ENCODE results near the gene GNPTAB. TPM values are rescaled to one million over a fixed set of nuclear protein-coding genes. Genes with fewer than 3 reads are reported as not detected.
"Not testable (repeated sequence)": the region's sequence is repeated elsewhere in the genome, so short reads cannot be mapped to it uniquely, and the experiment has no call there.

GNPTAB gene
- total RNA-seq, 2 donors from 2014 or later = 27.8 to 30.5 TPM

DNA sequence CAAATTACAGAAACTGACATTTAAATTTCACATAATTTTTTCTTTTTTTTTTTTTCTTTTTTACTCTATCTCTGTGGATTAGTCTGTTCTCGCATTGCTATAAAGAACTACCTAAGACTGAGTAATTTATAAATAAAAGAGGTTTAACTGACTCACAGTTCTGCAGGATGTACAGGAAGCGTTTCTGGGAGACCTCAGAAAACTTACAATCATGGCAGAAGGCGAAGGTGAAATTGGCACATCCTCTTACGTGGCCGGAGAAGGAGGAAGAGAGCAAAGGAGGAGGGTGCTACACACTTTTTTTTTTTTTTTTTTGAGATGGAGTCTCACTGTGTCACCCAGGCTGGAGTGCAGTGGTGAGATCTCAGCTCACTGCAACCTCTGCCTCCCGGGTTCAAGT lies 19.4 kb downstream of the GNPTAB start:
- H3K9me3 Mint-ChIP-seq; H3K4me3 Mint-ChIP-seq; H3K4me3 ChIP-seq (ENCODE audit: low read length); DNase-seq; H3K27ac ChIP-seq (ENCODE audit: low read depth, low read length); H3K27ac Mint-ChIP-seq; H3K4me1 Mint-ChIP-seq; H3K27me3 ChIP-seq (ENCODE audit: control insufficient read depth, insufficient read depth, low read length, poor library complexity, severe bottlenecking); H3K9me3 ChIP-seq (ENCODE audit: control insufficient read depth, low read length); H3K9ac ChIP-seq (ENCODE audit: extremely low read depth, low read length, poor library complexity, severe bottlenecking); H3K36me3 Mint-ChIP-seq (ENCODE audit: low read depth); H3K36me3 ChIP-seq (ENCODE audit: control insufficient read depth, insufficient read depth, low read length); H3K4me1 ChIP-seq (ENCODE audit: control insufficient read depth, insufficient read depth, low read length); H3K27me3 Mint-ChIP-seq (ENCODE audit: insufficient read depth): not testable (repeated sequence)
- 80 to 83% methylated on average over 1 to 6 of the region's 6 CpGs for WGBS, 2 experiments (ENCODE audit: insufficient coverage in 1 of 2, insufficient read length in 1 of 2)

DNA sequence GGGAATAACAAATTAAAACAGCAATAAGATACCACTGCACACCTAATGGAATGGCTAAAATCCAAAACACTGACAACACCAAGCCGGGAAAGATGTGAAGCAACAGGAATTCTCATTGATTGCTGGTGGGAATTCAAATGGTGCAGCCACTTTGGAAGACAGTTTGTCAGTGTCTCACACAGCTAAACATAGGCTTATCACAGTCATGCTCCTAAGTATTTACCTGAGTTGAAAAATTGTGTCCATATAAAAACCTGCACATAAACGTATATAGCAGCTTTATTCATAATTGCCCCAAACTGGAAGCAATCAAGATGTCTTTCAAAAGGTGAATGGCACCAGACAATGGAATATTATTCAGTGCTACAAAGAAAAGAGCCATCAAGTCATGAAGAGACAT lies 21.6 kb downstream of the GNPTAB start:
- TF ChIP-seq, protein P1, sequence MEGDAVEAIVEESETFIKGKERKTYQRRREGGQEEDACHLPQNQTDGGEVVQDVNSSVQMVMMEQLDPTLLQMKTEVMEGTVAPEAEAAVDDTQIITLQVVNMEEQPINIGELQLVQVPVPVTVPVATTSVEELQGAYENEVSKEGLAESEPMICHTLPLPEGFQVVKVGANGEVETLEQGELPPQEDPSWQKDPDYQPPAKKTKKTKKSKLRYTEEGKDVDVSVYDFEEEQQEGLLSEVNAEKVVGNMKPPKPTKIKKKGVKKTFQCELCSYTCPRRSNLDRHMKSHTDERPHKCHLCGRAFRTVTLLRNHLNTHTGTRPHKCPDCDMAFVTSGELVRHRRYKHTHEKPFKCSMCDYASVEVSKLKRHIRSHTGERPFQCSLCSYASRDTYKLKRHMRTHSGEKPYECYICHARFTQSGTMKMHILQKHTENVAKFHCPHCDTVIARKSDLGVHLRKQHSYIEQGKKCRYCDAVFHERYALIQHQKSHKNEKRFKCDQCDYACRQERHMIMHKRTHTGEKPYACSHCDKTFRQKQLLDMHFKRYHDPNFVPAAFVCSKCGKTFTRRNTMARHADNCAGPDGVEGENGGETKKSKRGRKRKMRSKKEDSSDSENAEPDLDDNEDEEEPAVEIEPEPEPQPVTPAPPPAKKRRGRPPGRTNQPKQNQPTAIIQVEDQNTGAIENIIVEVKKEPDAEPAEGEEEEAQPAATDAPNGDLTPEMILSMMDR (conservative IDR thresholded peaks at IDR 0.05) = no peak
- Histone ChIP-seq H3K9me3 (ENCODE audit: control insufficient read depth, low read length) (no peaks in the 10 kb centered on the region), H3K27ac (ENCODE audit: low read depth, low read length) (no peak overlapping the region), H3K4me1 (ENCODE audit: control insufficient read depth, insufficient read depth, low read length) (no peaks in the 10 kb centered on the region), H3K9ac (ENCODE audit: extremely low read depth, low read length, poor library complexity, severe bottlenecking) (no peak overlapping the region), H3K4me3 (ENCODE audit: low read length) (no peak overlapping the region), H3K36me3 (ENCODE audit: control insufficient read depth, insufficient read depth, low read length) (no peaks in the 10 kb centered on the region), H3K27me3 (ENCODE audit: control insufficient read depth, insufficient read depth, low read length, poor library complexity, severe bottlenecking) (no peaks in the 10 kb centered on the region)
- Mint-ChIP-seq H3K9me3 (no peaks in the 10 kb centered on the region), H3K36me3 (ENCODE audit: low read depth) (peaks cover 2% of the 10 kb centered on the region), H3K4me3 (no peak overlapping the region), H3K27ac (no peak overlapping the region), H3K27me3 (ENCODE audit: insufficient read depth) (no peaks in the 10 kb centered on the region), H3K4me1 (peaks cover 3% of the 10 kb centered on the region)
- WGBS, 2 experiments (ENCODE audit: insufficient coverage in 1 of 2, insufficient read length in 1 of 2) = 97 to 100% methylated on average over 1 to 2 of the region's 2 CpGs
- DNase-seq = no peak

DNA sequence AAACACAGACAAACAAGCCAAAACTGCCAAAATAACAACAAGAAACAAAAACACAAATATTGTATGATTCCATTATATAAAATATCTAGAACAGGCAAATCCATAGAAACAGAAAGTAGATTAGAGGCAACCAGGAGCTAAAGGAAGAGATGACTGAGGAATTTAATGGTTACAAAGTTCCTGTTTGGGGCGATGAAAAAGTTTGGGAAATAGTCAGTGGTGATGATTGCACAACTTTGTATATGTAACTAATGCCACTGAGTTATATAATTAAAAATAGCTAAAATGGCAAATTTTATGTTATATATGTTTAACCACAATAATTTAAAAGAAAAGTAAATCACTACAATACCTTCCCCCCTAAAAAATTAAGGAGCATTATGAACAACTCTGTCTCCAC lies 24.5 kb downstream of the GNPTAB start:
- Mint-ChIP-seq H3K27ac (no peak overlapping the region), H3K36me3 (ENCODE audit: low read depth) (peaks cover 2% of the 10 kb centered on the region), H3K9me3 (no peaks in the 10 kb centered on the region), H3K27me3 (ENCODE audit: insufficient read depth) (no peaks in the 10 kb centered on the region), H3K4me3 (no peak overlapping the region), H3K4me1 (peaks cover 5% of the 10 kb centered on the region)
- no peak overlapping the region for H3K9ac ChIP-seq (ENCODE audit: extremely low read depth, low read length, poor library complexity, severe bottlenecking)
- H3K9me3 ChIP-seq (ENCODE audit: control insufficient read depth, low read length) = no peaks in the 10 kb centered on the region
- DNase-seq = no peak
- H3K27ac ChIP-seq (ENCODE audit: low read depth, low read length) = no peak overlapping the region
- 80% methylated on average over 1 of the region's 1 CpG; no CpG with 5 or more reads in 1 of the 2 experiments for WGBS, 2 experiments (ENCODE audit: insufficient coverage in 1 of 2, insufficient read length in 1 of 2)
- no peaks in the 10 kb centered on the region for H3K4me1 ChIP-seq (ENCODE audit: control insufficient read depth, insufficient read depth, low read length)
- TF ChIP-seq, protein P1 (conservative IDR thresholded peaks at IDR 0.05) = no peak
- H3K36me3 ChIP-seq (ENCODE audit: control insufficient read depth, insufficient read depth, low read length) = no peaks in the 10 kb centered on the region
- H3K4me3 ChIP-seq (ENCODE audit: low read length) = no peak overlapping the region
- H3K27me3 ChIP-seq (ENCODE audit: control insufficient read depth, insufficient read depth, low read length, poor library complexity, severe bottlenecking) = no peaks in the 10 kb centered on the region

DNA sequence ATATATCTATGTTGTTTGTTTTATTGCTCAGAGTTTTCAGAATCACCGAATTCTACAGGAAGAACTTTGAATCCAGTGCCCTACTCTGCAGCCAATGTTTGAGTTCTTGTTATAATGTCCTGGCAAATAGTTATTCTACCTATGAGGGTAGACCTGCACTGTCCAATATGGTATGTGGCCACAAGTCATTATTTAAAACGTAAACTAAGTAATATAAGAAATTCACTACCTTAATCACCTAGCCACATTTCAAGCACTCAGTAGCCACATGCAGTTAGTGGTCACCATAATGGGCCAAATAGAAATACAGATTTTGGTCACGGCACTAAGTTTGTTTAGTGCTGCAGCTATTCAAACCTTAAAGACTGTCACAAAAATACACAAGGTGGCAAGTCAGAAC lies 26.4 kb downstream of the GNPTAB start:
- H3K27ac Mint-ChIP-seq = no peak overlapping the region
- Histone ChIP-seq H3K4me3 (ENCODE audit: low read length) (no peak overlapping the region), H3K27me3 (ENCODE audit: control insufficient read depth, insufficient read depth, low read length, poor library complexity, severe bottlenecking) (no peaks in the 10 kb centered on the region), H3K4me1 (ENCODE audit: control insufficient read depth, insufficient read depth, low read length) (no peaks in the 10 kb centered on the region), H3K27ac (ENCODE audit: low read depth, low read length) (no peak overlapping the region), H3K9ac (ENCODE audit: extremely low read depth, low read length, poor library complexity, severe bottlenecking) (no peak overlapping the region), H3K36me3 (ENCODE audit: control insufficient read depth, insufficient read depth, low read length) (no peaks in the 10 kb centered on the region), H3K9me3 (ENCODE audit: control insufficient read depth, low read length) (no peaks in the 10 kb centered on the region)
- H3K36me3 Mint-ChIP-seq (ENCODE audit: low read depth) = peaks cover 2% of the 10 kb centered on the region
- no peaks in the 10 kb centered on the region for H3K9me3 Mint-ChIP-seq
- DNase-seq = no peak
- 96 to 100% methylated on average over 1 to 3 of the region's 3 CpGs for WGBS, 2 experiments (ENCODE audit: insufficient coverage in 1 of 2, insufficient read length in 1 of 2)
- TF ChIP-seq, protein P1 (conservative IDR thresholded peaks at IDR 0.05) = no peak
- peaks cover 5% of the 10 kb centered on the region for H3K4me1 Mint-ChIP-seq
- H3K4me3 Mint-ChIP-seq = no peak overlapping the region
- no peaks in the 10 kb centered on the region for H3K27me3 Mint-ChIP-seq (ENCODE audit: insufficient read depth)

Data from endodermal cell (in vitro differentiated cells).